ENCODE measurements around the gene DOK1. TPM values are rescaled to one million over a fixed set of nuclear protein-coding genes. Genes with fewer than 3 reads are reported as not detected.

Gene DOK1
- total and polyA plus RNA-seq, 2 donors (not counting 1 experiment from before 2014, with no cell fraction given): 29.1 to 41.4 TPM

DNA sequence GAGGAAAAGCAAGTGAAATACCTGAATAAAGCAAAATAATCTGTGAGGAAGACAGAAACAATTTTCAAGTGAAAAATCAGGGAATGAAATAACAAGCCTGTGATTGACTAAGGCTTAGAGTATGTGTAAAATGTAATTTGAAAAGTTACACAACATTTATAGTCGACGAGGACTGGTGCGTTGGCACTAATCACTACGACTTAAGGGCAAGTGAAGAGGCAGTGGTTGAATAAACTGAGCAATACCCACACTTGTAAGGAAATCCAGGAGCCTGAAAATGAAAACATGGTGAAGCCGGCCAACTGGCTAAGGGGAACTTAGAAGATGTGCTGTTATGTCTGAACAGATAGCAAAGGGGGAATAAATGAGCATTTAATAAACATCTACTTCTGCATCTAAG lies 13.4 kb downstream of the DOK1 start:
- no peaks in the 10 kb centered on the region for H4K20me1 ChIP-seq (ENCODE audit: control insufficient read depth, insufficient read depth, low read length, poor library complexity, severe bottlenecking)
- no peak overlapping the region for H3K9ac ChIP-seq (ENCODE audit: low read length)
- peaks cover 29 to 33% of the 10 kb centered on the region in 2 donors for H3K4me1 ChIP-seq (ENCODE audit: control insufficient read depth in 2 of 2, insufficient read depth in 2 of 2, low read length in 2 of 2)
- peaks cover 0 to 4% (median 0%) of the 10 kb centered on the region in 3 donors for H3K9me3 ChIP-seq (ENCODE audit: control extremely low read depth in 1 of 3, control insufficient read depth in 2 of 3, insufficient read depth in 1 of 3, low read length in 2 of 3)
- POLR2A ChIA-PET: interaction anchor here (0.9 kb wide), 1 partner anchor 53 kb away, joined by 3 read pairs; no protein-coding TSS in a partner anchor
- H3K79me2 ChIP-seq (ENCODE audit: control insufficient read depth, insufficient read depth, low read length): peaks cover 4% of the 10 kb centered on the region
- no peak overlapping the region for H3K4me3 ChIP-seq (ENCODE audit: control extremely low read depth in 1 of 5, extremely low read depth in 1 of 5, insufficient read depth in 1 of 5, low read depth in 2 of 5, low read length in 4 of 5)
- Mint-ChIP-seq H3K4me1 (peaks cover 10% of the 10 kb centered on the region), H3K27me3 (no peaks in the 10 kb centered on the region), H3K27ac (no peak overlapping the region), H3K9me3 (ENCODE audit: insufficient read depth) (no peaks in the 10 kb centered on the region), H3K4me3 (no peak overlapping the region)
- no peak overlapping the region for H3K4me2 ChIP-seq (replicated peaks; ENCODE audit: low read depth, low read length, poor library complexity, severe bottlenecking)
- ATAC-seq (ENCODE audit: low read depth) (no peak), DNase-seq (no peak)
- no peak for TF ChIP-seq EZH2 (IDR thresholded peaks at IDR 0.05; ENCODE audit: borderline replicate concordance, insufficient read depth, low read depth, low read length, poor library complexity, severe bottlenecking)
- intact Hi-C loops (cut with micrococcal nuclease): no loop called here
- no peaks in the 10 kb centered on the region for H3K36me3 ChIP-seq (replicated peaks in 1 of 2; ENCODE audit: control extremely low read depth in 1 of 2, control insufficient read depth in 1 of 2, extremely low read depth in 1 of 2, insufficient read depth in 2 of 2, low read length in 1 of 2)
- no peaks in the 10 kb centered on the region for H3K27me3 ChIP-seq (replicated peaks in 1 of 4; ENCODE audit: control extremely low read depth in 1 of 4, control insufficient read depth in 3 of 4, insufficient read depth in 4 of 4, low read length in 3 of 4)
- H2AFZ ChIP-seq (ENCODE audit: insufficient read depth, low read depth, low read length, poor library complexity, severe bottlenecking): no peak overlapping the region
- no peak overlapping the region for H3K27ac ChIP-seq (ENCODE audit: low read length in 2 of 2)
- CTCF ChIA-PET: interaction anchor here (0.6 to 1.7 kb wide), 3 partner anchors 18 to 1067 kb away, joined by 3 to 4 read pairs (median 3); no protein-coding TSS in a partner anchor
- WGBS (ENCODE audit: insufficient coverage): no CpG with 5 or more reads among the region's 5 CpGs

DNA sequence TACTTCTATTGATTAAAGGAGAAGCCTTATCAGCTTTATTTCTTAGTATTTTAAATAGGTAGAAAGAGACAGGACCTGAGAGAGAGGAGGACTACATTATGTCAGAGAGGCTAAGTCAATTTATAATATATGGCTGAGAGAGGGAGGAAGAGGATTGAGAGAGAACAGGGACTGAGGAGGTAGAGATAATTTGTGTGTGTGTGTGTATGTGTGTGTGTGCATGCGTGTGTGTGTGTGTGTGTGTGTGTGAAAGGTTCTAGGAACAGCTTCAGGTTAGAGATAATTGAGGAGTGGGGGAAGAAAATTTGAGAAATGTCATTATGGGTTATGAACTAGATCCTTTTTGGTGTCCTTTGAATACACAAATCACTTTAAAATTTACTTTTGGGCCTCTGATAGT lies 15.2 kb downstream of the DOK1 start:
- 88% methylated on average over 1 of the region's 1 CpG for WGBS (ENCODE audit: insufficient coverage)
- Histone ChIP-seq H3K36me3 (replicated peaks in 1 of 2; ENCODE audit: control extremely low read depth in 1 of 2, control insufficient read depth in 1 of 2, extremely low read depth in 1 of 2, insufficient read depth in 2 of 2, low read length in 1 of 2) (no peaks in the 10 kb centered on the region), H3K4me3 (ENCODE audit: control extremely low read depth in 1 of 5, extremely low read depth in 1 of 5, insufficient read depth in 1 of 5, low read depth in 2 of 5, low read length in 4 of 5) (no peak overlapping the region), H4K20me1 (ENCODE audit: control insufficient read depth, insufficient read depth, low read length, poor library complexity, severe bottlenecking) (no peaks in the 10 kb centered on the region), H3K9me3 (ENCODE audit: control extremely low read depth in 1 of 3, control insufficient read depth in 2 of 3, insufficient read depth in 1 of 3, low read length in 2 of 3) (peaks cover 0 to 4% (median 0%) of the 10 kb centered on the region in 3 donors), H3K4me1 (ENCODE audit: control insufficient read depth in 2 of 2, insufficient read depth in 2 of 2, low read length in 2 of 2) (peaks cover 43 to 49% of the 10 kb centered on the region in 2 donors), H3K27me3 (replicated peaks in 1 of 4; ENCODE audit: control extremely low read depth in 1 of 4, control insufficient read depth in 3 of 4, insufficient read depth in 4 of 4, low read length in 3 of 4) (no peaks in the 10 kb centered on the region), H3K27ac (ENCODE audit: low read length in 2 of 2) (no peak overlapping the region), H2AFZ (ENCODE audit: insufficient read depth, low read depth, low read length, poor library complexity, severe bottlenecking) (no peak overlapping the region), H3K4me2 (replicated peaks; ENCODE audit: low read depth, low read length, poor library complexity, severe bottlenecking) (no peak overlapping the region), H3K79me2 (ENCODE audit: control insufficient read depth, insufficient read depth, low read length) (peaks cover 4% of the 10 kb centered on the region), H3K9ac (ENCODE audit: low read length) (no peak overlapping the region)
- ChIA-PET CTCF (no interaction called here), POLR2A (no interaction called here)
- H3K4me1 Mint-ChIP-seq: peaks cover 23% of the 10 kb centered on the region
- intact Hi-C loops (cut with micrococcal nuclease): no loop called here
- H3K4me3 Mint-ChIP-seq: no peak overlapping the region
- ATAC-seq (ENCODE audit: low read depth) (no peak), DNase-seq (no peak)
- H3K27me3 Mint-ChIP-seq: no peaks in the 10 kb centered on the region
- no peaks in the 10 kb centered on the region for H3K9me3 Mint-ChIP-seq (ENCODE audit: insufficient read depth)
- H3K27ac Mint-ChIP-seq: no peak overlapping the region
- no peak for TF ChIP-seq EZH2 (IDR thresholded peaks at IDR 0.05; ENCODE audit: borderline replicate concordance, insufficient read depth, low read depth, low read length, poor library complexity, severe bottlenecking)
- TF ChIP-seq, protein P1, sequence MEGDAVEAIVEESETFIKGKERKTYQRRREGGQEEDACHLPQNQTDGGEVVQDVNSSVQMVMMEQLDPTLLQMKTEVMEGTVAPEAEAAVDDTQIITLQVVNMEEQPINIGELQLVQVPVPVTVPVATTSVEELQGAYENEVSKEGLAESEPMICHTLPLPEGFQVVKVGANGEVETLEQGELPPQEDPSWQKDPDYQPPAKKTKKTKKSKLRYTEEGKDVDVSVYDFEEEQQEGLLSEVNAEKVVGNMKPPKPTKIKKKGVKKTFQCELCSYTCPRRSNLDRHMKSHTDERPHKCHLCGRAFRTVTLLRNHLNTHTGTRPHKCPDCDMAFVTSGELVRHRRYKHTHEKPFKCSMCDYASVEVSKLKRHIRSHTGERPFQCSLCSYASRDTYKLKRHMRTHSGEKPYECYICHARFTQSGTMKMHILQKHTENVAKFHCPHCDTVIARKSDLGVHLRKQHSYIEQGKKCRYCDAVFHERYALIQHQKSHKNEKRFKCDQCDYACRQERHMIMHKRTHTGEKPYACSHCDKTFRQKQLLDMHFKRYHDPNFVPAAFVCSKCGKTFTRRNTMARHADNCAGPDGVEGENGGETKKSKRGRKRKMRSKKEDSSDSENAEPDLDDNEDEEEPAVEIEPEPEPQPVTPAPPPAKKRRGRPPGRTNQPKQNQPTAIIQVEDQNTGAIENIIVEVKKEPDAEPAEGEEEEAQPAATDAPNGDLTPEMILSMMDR (IDR thresholded peaks at IDR 0.05): no peak
